A549 (cell line): Measurements from ENCODE around the gene GRID2IP. TPM values are rescaled to one million over a fixed set of nuclear protein-coding genes. Genes with fewer than 3 reads are reported as not detected.

Experiments
- ATAC-seq, 2 experiments: fragments of 200-7000 bp in 1 of 2; fragments of >200 bp in 1 of 2; cut with Nextera tagmentation in 1 of 2; cut with Tn5 transposase in 1 of 2; 3 replicates each; pipeline versions ENCODE4 v1.8.0 to v1.9.1; 2018 to 2020; ENCODE audit warnings: mild to moderate bottlenecking in 1 of 2, moderate library complexity in 1 of 2
- CTCF ChIA-PET: fragments of 300-600 bp; sonication (Branson Sonifier 250); formaldehyde crosslinking; extraction: SDS; loops from one replicate; lab custom pipeline; 2021; ENCODE audit warnings: antibody characterized with exemption, inconsistent platforms; lab: Yijun Ruan, JAX
- POLR2A ChIA-PET: fragments of 350-600 bp; formaldehyde crosslinking; extraction: SDS; loops from one replicate; lab custom pipeline; 2021; ENCODE audit warnings: antibody characterized with exemption, inconsistent platforms; lab: Yijun Ruan, JAX
- DNase-seq, 2 experiments: peaks; one replicate each; pipeline versions ENCODE4 v3.0.0 to v3.0.0-alpha.2; 2011 to 2016; ENCODE audit warnings: low read depth in 1 of 2, low spot score in 1 of 2
- FAIRE-seq: peaks from 2 replicates; lab custom pipeline; 2011; peaks lifted over from hg19 to GRCh38; lab: Jason Lieb, UNC
- H3K27ac ChIP-seq, 2 experiments: fragments of >200 bp; sonication (Bioruptor Twin); formaldehyde crosslinking; 3 replicates each; pipeline ENCODE4 v1.5.1; 2016 to 2017
- H3K4me1 ChIP-seq: fragments of >200 bp; sonication (Bioruptor Twin); formaldehyde crosslinking; 3 replicates; pipeline ENCODE4 v1.6.1; 2016
- H3K4me2 ChIP-seq: fragments of >200 bp; sonication (Bioruptor Twin); formaldehyde crosslinking; 3 replicates; pipeline ENCODE4 v1.6.1; 2016
- H3K4me3 ChIP-seq: fragments of >200 bp; sonication (Bioruptor Twin); formaldehyde crosslinking; 3 replicates; pipeline ENCODE4 v1.5.1; 2016
- H3K9me3 ChIP-seq: fragments of >200 bp; sonication (Bioruptor Twin); formaldehyde crosslinking; 3 replicates; pipeline ENCODE4 v1.6.1; 2016
- CEBPB ChIP-seq, 2 experiments: fragments of >200 bp in 1 of 2; sonication (Bioruptor Twin) in 1 of 2; formaldehyde crosslinking in 1 of 2; IDR thresholded peaks; 2 replicates each; pipeline ENCODE4 v1.6.1; 2012 to 2016
- CHD4 ChIP-seq: fragments of 200-600 bp; sonication (generic); IDR thresholded peaks from 2 replicates; pipeline ENCODE4 v1.6.1; 2016; ENCODE audit warnings: antibody characterized with exemption, mild to moderate bottlenecking, borderline replicate concordance
- EHF ChIP-seq: fragments of 250-450 bp; sonication (Bioruptor Pico); IDR thresholded peaks from 2 replicates; pipeline ENCODE4 v1.5.0; 2020; ENCODE audit warnings: mild to moderate bottlenecking
- EP300 ChIP-seq, 2 experiments: fragments of >200 bp; sonication (Bioruptor Twin); formaldehyde crosslinking; IDR thresholded peaks; 2 replicates in 1 of 2; 3 replicates in 1 of 2; pipeline ENCODE4 v1.6.1; 2016 to 2017
- ESRRA ChIP-seq: fragments of 150-350 bp; IDR thresholded peaks from 2 replicates; pipeline ENCODE4 v1.6.1; 2014; ENCODE audit warnings: mild to moderate bottlenecking, low read length, borderline replicate concordance
- HDAC2 ChIP-seq: fragments of 200-600 bp; sonication (generic); IDR thresholded peaks from 2 replicates; pipeline ENCODE4 v1.6.1; 2016
- JUN ChIP-seq, 2 experiments: fragments of >200 bp; sonication (Bioruptor Twin); formaldehyde crosslinking; IDR thresholded peaks; 2 replicates in 1 of 2; 3 replicates in 1 of 2; pipeline ENCODE4 v1.6.1; 2016 to 2017
- MAFK ChIP-seq: fragments of 450-650 bp; IDR thresholded peaks from 2 replicates; pipeline ENCODE4 v1.6.1; 2014; ENCODE audit not compliant: partially characterized antibody
- MYC ChIP-seq: IDR thresholded peaks from 2 replicates; pipeline ENCODE4 v1.6.1; 2012; ENCODE audit warnings: mild to moderate bottlenecking, inconsistent platforms, low read length, improper control_type of control experiment, borderline replicate concordance
- PHF8 ChIP-seq: fragments of 200-600 bp; sonication (generic); IDR thresholded peaks from 2 replicates; pipeline ENCODE4 v1.6.1; 2016; ENCODE audit warnings: low read depth, mild to moderate bottlenecking, antibody characterized with exemption, moderate library complexity, borderline replicate concordance
- POLR2A ChIP-seq: IDR thresholded peaks from 2 replicates; pipeline ENCODE4 v1.6.1; 2012; ENCODE audit warnings: mild to moderate bottlenecking, low read length
- RAD21 ChIP-seq, 2 experiments: fragments of >200 bp in 1 of 2; sonication (Bioruptor Twin) in 1 of 2; formaldehyde crosslinking in 1 of 2; IDR thresholded peaks in 1 of 2; conservative IDR thresholded peaks in 1 of 2; 2 replicates in 1 of 2; 3 replicates in 1 of 2; pipeline ENCODE4 v1.6.1; 2012 to 2018; ENCODE audit warnings: inconsistent platforms in 1 of 2
- ZC3H11A ChIP-seq: fragments of 450-650 bp; IDR thresholded peaks from 2 replicates; pipeline ENCODE4 v1.6.1; 2014; ENCODE audit warnings: antibody characterized with exemption, mild to moderate bottlenecking
- ZFP36 ChIP-seq: fragments of 450-650 bp; IDR thresholded peaks from 2 replicates; pipeline ENCODE4 v1.6.1; 2014; ENCODE audit warnings: borderline replicate concordance; ENCODE audit not compliant: partially characterized antibody
- ZSCAN20 ChIP-seq: fragments of 250-450 bp; sonication (Bioruptor Pico); IDR thresholded peaks from 2 replicates; pipeline ENCODE4 v1.8.0; 2022; ENCODE audit warnings: mild to moderate bottlenecking, moderate library complexity
- whole genome bisulfite sequencing: methylation state at CpG from one replicate; pipeline ENCODE4 v1.1.6; 2017; ENCODE audit errors: missing lambda C conversion rate; 5-methylcytosine and 5-hydroxymethylcytosine counted together
- polyA plus RNA-seq, 4 experiments: library from polyadenylated mRNA; depleted of rRNA in 3 of 4; stranded (reverse); fragments of >200 nt; fragmentation: RNase III in 1 of 4; extraction: RNeasy Plus Mini Kit Qiagen cat#74134 plus additional on column Dnase treatment in 1 of 4; gene quantifications; 2 replicates in 3 of 4; 3 replicates in 1 of 4; pipeline ENCODE4 v1.2.3, GENCODE V29; 2011 to 2017
- TF ChIP-seq, protein P1 (sequence below): IDR thresholded peaks from 2 replicates; pipeline ENCODE4 v1.6.1; 2012
- TF ChIP-seq, protein P2 (sequence below): fragments of 250-450 bp; sonication (Bioruptor Pico); IDR thresholded peaks from 2 replicates; pipeline ENCODE4 v1.5.0; 2020; ENCODE audit warnings: low read depth, mild to moderate bottlenecking, moderate library complexity
- TF ChIP-seq, protein P3 (sequence below): fragments of 450-650 bp; IDR thresholded peaks from 2 replicates; pipeline ENCODE4 v1.6.1; 2014; ENCODE audit warnings: antibody characterized with exemption
- TF ChIP-seq, protein P4 (sequence below): fragments of >200 bp; sonication (Bioruptor Twin); formaldehyde crosslinking; IDR thresholded peaks from 3 replicates; pipeline ENCODE4 v1.6.1; 2016

The GRID2IP gene
- polyA plus RNA-seq, 2 of the 4 experiments (the other 2 are of a cell fraction) = not detected

- TF ChIP-seq HDAC2 = no peak
- TF ChIP-seq CHD4 = no peak
- TF ChIP-seq, all 56 proteins: peak for 0
Observed at GRCh38 chr7:6571160-6571779, 20.0 kb upstream of the GRID2IP start (continued).

- Histone ChIP-seq H3K9me3 (no peaks in the 10 kb centered on the region), H3K27ac (no peak overlapping the region), H3K4me3 (no peak overlapping the region), H3K4me2 (no peak overlapping the region), H3K4me1 (no peaks in the 10 kb centered on the region)
- ChIA-PET CTCF (interaction anchor here (0.9 to 3.5 kb wide), 3 partner anchors 9 to 24 kb away, joined by 3 to 16 read pairs (median 5); partner anchors contain the start of gene INTS15), POLR2A (interaction anchor here (1.0 to 1.8 kb wide), 2 partner anchors 10 to 22 kb away, joined by 3 to 4 read pairs; partner anchors contain the start of genes INTS15 and ZDHHC4)
- ATAC-seq (no peak), FAIRE-seq (no peak), DNase-seq (no peak)
- no peak for TF ChIP-seq PHF8
- no peak for TF ChIP-seq ZSCAN20 (CRISPR knock-in tag)
- no peak for TF ChIP-seq HDAC2
- TF ChIP-seq CEBPB (IDR thresholded peaks at IDR 0.05) = no peak
- TF ChIP-seq ZFP36 = no peak
- no peak for TF ChIP-seq ZC3H11A
- no peak for TF ChIP-seq MAFK
- no peak for TF ChIP-seq EP300 (IDR thresholded peaks at IDR 0.05)
- no peak for TF ChIP-seq CHD4
- TF ChIP-seq RAD21 (conservative IDR thresholded peaks at IDR 0.05 in 1 of 2, IDR thresholded peaks at IDR 0.05 in 1 of 2) = no peak
- WGBS = 59% methylated on average over 3 of the region's 3 CpGs
Observed at GRCh38 chr7:6567886-6568285, 16.6 kb upstream of the GRID2IP start.

GRCh38 chr7:6565655-6566054, 14.4 kb upstream of the GRID2IP start:
- H3K4me2 ChIP-seq = no peak overlapping the region
- H3K27ac ChIP-seq = no peak overlapping the region
- H3K4me1 ChIP-seq = no peaks in the 10 kb centered on the region
- no peaks in the 10 kb centered on the region for H3K9me3 ChIP-seq
- ChIA-PET POLR2A (no interaction called here), CTCF (interaction anchor here (1.3 kb wide), 1 partner anchor 9 kb away, joined by 3 read pairs; no protein-coding TSS in a partner anchor)
- 73% methylated on average over 4 of the region's 4 CpGs for WGBS
- DNase-seq (no peak), FAIRE-seq (no peak), ATAC-seq (no peak; a peak in 2 of 6 replicates)
- no peak overlapping the region for H3K4me3 ChIP-seq
- no peak for TF ChIP-seq CEBPB (IDR thresholded peaks at IDR 0.05)
- no peak for TF ChIP-seq POLR2A
- TF ChIP-seq, protein P1, sequence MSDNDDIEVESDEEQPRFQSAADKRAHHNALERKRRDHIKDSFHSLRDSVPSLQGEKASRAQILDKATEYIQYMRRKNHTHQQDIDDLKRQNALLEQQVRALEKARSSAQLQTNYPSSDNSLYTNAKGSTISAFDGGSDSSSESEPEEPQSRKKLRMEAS = no peak
- TF ChIP-seq ESRRA = no peak
- no peak for TF ChIP-seq MYC
- TF ChIP-seq, protein P2, sequence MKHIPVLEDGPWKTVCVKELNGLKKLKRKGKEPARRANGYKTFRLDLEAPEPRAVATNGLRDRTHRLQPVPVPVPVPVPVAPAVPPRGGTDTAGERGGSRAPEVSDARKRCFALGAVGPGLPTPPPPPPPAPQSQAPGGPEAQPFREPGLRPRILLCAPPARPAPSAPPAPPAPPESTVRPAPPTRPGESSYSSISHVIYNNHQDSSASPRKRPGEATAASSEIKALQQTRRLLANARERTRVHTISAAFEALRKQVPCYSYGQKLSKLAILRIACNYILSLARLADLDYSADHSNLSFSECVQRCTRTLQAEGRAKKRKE (CRISPR knock-in tag) = no peak
- TF ChIP-seq EHF (CRISPR knock-in tag) = no peak
- TF ChIP-seq, protein P3, sequence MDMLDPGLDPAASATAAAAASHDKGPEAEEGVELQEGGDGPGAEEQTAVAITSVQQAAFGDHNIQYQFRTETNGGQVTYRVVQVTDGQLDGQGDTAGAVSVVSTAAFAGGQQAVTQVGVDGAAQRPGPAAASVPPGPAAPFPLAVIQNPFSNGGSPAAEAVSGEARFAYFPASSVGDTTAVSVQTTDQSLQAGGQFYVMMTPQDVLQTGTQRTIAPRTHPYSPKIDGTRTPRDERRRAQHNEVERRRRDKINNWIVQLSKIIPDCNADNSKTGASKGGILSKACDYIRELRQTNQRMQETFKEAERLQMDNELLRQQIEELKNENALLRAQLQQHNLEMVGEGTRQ = no peak
- no peak for TF ChIP-seq JUN (IDR thresholded peaks at IDR 0.05)
- TF ChIP-seq, protein P4, sequence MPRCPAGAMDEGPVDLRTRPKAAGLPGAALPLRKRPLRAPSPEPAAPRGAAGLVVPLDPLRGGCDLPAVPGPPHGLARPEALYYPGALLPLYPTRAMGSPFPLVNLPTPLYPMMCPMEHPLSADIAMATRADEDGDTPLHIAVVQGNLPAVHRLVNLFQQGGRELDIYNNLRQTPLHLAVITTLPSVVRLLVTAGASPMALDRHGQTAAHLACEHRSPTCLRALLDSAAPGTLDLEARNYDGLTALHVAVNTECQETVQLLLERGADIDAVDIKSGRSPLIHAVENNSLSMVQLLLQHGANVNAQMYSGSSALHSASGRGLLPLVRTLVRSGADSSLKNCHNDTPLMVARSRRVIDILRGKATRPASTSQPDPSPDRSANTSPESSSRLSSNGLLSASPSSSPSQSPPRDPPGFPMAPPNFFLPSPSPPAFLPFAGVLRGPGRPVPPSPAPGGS = no peak
- TF ChIP-seq, all 56 proteins: peak for 0
